Stimulated activated CD4-positive, alpha-beta T cell treated with anti-CD3 and anti-CD28 coated beads, Interleukin-1b, Interleukin-23, amount 100 ng/mL, for 24 hours (primary cell): ENCODE data around the gene TTYH1.

Experiments used
- DNase-seq, 4 experiments: peaks; one replicate each; pipeline ENCODE4 v3.0.0-alpha.2; 2020; ENCODE audit warnings: low read depth in 4 of 4, low spot score in 1 of 4

The TTYH1 gene

DNA sequence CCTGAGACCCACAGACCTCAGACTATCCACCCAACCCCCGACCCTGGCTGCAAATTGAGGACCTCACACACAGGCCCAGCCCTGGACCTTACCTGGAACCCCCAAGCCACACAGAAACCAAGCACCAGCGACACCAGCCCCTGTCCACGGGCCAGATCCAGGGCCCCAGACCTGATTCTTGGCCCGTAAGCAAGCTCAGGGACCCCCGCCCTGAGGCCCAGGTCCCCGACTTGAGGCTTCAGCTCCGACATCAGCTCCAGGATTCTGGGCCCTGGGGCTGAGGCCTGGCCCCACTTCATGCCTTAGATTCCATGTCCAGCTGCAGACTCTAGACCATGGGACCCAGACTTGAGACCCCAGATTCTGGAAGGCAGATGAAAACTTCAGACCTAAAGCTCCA, 6.3 kb downstream of the TTYH1 start:
- no peak for DNase-seq

DNA sequence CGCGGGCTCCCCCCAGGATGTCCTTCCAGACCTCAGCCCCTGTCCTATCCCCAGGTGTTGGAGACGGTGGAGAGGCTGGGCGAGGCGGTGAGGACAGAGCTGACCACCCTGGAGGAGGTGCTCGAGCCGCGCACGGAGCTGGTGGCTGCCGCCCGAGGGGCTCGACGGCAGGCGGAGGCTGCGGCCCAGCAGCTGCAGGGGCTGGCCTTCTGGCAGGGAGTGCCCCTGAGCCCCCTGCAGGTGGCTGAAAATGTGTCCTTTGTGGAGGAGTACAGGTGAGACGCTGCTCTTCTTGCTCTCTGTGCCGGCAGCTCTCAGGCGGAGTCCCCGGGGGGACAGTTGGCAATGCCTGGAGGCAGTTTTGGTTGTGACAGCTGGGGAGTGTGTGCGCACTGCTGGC, 6.9 kb downstream of the TTYH1 start:
- DNase-seq, result no peak

DNA sequence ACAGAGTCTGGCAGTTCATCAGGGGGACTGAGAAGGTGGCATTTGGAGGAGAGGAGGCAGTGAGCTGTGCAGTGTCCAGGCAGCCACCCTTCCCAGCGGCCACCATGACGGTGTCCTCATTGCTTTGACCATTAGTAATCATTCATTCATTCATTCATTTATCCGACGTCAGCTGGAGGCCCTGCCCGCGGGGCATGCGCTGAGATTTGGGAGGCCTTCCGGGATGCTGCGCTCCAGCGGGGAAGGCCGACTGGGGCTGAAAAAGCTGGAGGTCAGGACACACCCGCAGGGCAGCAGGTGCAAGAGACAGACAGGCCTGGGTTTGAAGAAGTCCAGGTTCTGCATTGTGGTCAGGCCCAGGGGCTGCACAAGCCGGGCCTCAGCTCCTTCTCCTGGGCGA, 8.9 kb downstream of the TTYH1 start:
- no peak for DNase-seq

DNA sequence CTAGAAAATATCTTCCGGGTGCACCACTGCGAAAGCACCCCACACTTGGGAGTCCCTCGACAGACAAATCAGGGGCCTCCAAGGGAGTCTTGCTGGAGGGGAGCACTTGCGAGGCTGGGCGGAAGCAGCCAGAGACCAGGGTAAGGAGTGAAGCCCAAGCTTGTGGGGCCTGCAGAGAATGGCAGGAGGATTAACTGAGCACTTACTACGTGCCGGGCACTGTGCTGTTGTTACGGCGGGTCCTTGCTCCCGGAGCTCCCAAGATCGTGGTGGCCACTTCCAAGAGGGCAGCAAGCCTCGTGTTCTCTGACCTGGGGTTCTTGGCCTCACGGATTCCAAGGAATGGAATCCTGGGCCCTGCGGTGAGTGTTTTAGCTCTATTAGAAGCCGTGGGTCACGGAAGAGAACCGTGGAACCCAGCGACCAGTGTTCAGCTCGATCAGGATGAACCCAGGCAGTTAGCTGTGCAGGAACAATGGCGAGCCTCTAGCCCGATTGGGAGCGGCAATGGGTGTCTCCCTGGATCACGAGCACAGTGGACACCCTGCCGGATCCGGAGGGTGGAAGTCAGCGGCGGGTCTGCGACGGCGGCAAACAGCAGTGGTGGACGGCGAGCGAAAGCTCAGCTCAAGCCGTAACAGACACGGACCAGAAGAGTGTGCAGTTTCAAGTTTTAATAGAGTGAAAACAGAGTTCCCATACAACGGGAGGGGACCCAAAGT, 9.6 kb downstream of the TTYH1 start:
- DNase-seq, result no peak

DNA sequence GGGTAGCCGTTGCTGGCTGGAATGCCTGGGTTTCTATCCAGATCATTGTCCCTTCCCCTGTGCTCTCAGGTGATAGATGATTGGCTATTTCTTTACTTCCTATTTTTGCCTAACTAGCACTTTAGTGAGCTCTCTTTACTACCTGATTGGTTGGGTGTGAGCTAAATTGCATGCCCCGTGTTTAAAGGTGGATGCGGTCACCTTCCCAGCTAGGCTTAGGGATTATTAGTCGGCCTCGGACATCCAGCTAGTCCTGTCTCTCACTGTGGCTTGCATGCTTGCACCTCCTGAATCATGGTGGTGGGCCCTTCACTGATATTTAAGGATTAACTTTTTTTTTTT, 10.1 kb downstream of the TTYH1 start:
- no peak for DNase-seq

DNA sequence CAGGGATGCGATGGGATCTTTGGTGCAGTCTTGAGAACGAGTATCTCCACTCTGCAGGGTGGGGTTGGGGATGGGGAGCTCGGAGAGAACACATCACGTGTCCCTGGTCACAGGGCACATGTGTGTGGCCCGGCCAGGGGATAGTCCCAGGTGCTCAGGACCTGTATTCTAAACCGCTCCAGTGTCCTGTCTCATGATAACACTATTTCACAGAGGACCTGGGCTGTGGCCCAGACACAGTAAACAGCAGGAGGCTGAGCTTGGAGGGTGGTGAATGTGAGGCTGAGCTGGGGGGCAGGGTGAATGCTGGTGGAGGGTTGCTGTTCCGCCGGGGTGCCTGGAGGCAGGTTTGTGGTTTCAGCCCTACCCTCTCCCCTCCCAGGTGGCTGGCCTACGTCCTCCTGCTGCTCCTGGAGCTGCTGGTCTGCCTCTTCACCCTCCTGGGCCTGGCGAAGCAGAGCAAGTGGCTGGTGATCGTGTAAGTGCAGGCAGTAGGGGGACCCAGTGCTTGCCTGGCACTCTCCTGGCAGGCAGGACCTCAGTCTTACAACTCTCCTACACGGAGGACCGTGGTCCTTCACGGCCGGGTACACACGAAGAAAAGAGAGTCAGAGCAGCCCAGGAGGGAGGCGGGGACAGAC, 11.1 kb downstream of the TTYH1 start:
- no peak for DNase-seq

DNA sequence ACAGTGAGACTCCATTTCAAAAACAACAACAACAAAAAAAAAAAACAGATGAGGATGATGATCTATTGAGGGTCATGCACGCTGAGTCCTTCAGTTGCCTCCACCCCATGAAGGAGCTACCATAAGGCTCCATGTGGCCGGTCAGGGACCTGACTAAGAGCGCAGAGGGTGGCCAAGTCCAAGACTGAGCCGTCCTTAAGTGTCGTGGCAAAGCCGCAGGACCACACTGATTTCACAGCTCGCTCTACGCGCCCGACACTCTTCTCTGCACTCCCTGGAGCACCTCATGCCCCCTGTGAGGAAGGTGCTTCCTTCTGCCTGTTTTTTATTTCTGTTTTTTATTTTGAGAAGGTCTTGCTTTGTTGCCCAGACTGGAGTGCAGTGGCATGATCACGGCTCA, 12.3 kb downstream of the TTYH1 start:
- no peak for DNase-seq

DNA sequence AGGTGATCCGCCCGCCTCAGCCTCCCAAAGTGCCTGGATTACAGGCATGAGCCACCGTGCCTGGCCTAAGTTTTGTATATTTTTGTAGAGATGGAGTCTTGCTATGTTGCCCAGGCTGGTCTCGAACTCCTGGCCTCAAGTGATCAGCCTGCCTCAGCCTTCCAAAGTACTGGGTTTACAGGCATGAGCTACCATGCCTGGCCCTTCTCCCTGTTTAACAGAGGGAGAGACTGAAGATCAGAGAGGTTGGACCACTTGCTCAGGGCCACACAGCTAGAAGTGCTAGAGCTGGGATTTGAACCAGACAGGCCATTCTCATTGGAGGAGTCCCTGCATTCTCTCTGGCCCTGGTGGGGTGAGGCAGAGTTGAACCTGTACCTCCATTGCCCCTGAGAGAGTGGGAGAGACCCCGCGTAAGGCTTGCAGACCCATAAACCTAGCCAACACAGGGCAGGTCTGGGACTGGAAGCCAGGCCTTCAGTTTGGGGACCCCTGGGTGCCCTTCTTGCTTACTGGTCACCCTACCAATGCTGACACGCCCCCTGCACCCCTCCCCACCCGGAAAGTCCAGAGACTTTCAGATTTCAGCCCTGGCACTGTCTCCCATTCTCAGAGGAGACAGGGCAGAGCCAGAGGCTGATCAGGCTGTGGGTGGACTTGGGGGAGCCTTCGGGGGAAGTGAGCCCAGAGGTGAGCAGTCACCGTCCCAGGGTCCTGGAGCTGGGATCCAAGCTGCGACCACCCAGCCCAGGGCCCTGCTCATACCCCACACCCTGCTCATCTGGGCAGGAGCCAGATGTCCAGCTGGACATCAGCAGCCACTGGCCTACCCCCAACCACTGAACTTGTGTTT, 13.3 kb downstream of the TTYH1 start:
- DNase-seq, result no peak

DNA sequence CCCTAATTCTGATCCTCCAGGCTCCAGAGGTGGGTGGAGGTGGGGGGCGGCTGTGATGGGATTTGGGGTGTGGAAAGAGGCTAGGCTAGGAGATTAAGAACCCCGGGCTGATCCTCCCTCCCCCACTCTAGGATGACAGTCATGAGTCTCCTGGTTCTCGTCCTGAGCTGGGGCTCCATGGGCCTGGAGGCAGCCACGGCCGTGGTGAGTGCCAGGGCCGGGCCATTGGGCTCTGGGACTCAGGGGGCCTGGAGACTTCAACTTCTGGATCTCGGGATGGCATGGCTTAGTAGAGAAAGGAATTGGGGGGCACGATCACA, 13.9 kb downstream of the TTYH1 start:
- DNase-seq, result no peak

DNA sequence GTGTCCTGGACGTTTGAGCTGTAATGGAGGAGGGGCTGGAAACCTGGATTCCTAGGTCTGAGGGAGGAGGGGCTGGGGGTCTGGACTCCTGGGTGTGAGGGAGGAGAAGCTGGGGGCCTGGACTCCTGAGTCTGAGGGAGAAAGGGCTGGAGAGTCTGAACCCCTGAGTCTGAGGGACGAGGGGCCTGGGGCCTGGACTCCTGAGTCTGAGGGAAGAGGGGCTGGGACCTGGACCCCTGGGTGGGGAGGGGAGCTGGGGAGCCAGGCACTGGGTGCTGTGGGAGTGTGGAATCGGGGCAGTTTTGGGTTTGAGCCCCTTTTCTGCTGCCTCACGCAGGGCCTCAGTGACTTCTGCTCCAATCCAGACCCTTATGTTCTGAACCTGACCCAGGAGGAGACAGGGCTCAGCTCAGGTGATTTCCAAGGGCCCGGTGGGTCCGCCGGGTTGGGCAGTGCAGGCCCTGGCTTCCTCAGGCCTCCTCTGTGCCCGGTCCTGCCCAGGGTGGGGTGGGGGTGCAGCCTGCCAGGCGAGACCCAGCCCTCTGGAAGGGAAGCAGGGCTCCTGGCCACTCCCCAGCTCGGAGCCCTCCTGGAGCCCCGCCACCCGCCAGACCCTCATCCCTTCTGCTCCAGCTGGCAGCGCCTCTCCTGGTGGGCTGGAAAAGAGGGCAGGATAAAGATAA, 14.4 kb downstream of the TTYH1 start:
- no peak for DNase-seq

DNA sequence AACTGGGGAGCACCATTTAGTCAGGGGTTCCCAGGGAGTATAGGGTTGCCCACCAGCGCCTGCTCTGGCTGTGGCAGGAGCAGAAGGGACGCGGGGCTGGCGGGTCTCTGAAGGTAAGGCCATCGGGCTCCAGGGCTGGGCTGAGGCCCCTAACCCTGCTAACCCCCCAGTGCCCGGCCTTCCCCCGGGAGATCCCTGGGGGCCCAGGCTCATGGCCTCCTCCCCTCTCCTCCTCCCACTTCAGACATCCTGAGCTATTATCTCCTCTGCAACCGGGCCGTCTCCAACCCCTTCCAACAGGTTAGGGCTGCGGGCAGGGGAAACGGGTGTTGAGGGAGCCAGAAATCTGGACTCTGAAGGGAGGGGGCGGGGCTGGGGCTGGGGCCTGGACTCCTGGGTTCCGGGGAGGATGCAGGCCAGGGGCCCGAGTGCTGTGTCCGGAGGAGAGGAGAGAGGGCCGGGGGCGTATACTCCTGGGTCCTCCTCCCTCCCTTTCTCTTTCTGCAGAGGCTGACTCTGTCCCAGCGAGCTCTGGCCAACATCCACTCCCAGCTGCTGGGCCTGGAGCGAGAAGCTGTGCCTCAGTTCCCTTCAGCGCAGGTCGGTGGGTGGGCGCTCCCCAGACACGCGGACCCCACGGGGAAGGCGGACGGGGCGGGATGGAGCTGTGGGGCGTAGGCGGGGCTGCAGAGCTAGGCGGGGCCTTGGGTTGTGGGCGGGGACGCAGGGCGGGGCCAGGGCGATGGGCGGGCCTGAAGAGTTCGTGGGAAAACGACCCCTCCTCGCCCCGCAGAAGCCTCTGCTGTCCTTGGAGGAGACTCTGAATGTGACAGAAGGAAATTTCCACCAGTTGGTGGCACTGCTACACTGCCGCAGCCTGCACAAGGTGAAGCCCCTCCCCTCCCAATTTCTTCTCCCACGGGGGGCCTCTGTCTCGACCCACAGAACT, 15.3 kb downstream of the TTYH1 start:
- DNase-seq, result peak in 3 of 4 experiments; percentile 18 to 40 (median 36)

DNA sequence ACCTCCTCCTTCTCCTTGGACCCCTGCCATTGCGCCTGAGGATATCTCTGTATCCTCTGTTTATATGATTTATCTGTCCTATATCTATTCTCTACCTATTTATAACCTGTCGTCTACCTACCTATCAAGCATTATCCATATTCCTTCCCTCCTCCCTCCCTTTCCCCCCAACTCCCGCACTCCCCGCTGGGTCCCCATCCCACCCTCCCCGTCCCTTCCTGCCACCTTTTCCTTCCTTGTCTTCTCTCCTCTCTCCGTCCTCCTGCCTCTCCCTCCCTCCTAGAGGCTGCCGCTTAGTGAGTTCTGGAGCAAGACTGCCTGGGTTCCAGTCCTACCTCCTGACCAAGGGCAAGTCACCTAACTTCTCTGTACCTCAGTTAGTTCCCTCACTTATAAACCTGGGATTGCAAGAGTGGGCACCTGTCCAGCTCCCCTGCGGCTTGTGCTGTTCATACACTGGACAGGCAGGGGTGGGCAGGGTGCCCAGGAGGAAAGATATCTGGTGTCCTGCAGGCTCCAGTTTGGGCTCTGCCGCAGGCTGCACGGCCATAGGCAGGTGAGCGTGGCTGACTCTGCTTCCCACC, 16.1 kb downstream of the TTYH1 start:
- DNase-seq, result no peak

DNA sequence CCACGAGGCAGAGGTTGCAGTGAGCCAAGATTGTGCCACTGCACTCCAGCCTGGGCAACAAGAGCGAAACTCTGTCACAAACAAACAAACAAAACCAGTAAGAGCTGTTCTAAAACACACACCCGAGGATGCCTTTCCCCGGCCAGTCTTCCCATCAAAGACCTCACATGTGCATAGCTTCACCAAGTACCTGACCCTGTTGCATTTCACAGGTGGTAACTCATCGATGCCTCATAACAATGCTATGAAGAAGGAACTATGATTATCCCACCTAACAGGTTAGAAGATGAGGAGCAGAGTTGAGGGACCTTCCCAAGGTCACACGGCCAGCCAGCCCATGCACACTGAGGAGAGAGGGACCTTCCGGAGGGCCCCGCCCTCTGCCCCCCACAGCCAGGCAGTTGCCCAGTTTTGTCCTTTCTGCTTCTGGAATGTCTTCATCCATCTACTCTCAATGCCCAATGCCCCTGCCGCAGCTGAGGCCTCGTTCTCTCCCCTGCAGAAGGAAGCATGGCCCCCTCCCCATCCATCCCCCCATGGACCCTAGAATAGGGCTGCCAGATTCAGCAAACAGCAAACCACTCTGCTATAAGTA, 17.0 kb downstream of the TTYH1 start:
- DNase-seq, result no peak

DNA sequence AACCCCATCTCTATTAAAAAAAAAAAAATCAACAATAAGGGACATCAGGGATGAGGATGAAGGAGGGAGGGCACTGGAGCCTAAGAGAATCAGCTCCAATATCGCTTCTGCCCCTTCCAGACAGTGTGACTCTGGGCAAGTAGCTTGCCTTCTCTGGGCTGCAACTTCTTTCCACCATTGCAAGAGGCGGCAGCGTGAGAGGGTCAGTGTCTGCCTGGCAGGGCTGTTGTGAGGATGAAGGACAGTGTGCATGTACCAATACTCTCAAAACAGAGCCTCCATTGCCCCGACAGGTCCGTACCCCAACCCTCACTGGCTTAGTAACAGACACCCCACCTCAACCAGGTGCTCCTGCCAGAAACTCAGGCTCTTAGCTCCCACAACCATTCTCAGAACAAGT, 18.4 kb downstream of the TTYH1 start:
- no peak for DNase-seq

DNA sequence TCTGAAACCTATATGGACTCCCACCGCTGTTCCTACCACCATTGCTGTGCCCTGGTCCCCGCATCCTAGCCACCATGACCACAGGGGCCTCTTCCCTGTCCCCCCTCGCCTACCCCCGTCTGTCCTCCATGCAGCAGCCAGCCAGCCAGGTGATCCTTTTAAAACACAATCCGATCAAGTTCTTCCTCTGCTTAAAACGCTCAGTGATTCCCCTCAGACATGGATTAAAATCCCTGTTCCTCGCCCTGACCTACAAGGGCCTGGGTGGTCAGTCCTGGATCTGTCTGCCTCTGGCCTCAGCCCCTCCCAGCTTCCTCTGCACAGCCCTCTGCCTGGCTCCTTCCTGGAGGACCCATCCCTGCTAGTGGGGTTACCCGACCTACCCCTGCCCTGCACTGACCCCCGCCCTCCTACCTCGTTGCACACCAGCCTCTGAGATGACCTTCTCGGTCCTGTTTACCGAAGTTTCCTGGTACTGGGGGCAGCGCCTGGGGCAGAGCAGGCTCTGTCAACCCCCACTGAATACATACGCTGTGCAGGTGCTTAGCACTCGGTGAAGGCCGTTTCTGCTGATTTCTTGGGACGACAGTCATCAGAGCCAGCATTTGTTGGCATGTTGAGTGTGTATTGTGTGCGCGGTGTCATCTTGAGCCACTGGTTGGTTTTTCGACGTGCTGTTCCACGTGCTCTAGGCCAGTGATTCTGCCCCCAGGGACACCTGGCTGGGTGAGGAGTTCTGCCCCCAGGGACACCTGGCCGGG, 19.0 kb downstream of the TTYH1 start:
- DNase-seq, result no peak

DNA sequence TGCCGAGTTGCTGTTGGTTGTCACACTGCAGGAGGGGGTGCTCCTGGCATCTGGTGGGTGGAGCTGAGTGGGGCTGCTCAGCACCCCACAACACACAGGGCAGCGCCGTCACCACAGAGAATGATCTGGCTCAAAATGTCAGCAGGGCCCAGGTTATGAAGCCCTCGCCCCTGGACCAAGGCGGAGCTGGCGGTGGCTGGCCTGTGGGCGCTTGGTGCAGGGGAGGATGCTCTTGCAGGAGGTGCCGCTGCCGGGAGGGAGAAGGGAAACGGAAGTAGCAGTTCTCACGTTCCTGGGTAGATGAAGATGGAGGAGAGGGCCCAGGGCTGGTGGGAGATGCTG, 19.6 kb downstream of the TTYH1 start:
- DNase-seq, result no peak

DNA sequence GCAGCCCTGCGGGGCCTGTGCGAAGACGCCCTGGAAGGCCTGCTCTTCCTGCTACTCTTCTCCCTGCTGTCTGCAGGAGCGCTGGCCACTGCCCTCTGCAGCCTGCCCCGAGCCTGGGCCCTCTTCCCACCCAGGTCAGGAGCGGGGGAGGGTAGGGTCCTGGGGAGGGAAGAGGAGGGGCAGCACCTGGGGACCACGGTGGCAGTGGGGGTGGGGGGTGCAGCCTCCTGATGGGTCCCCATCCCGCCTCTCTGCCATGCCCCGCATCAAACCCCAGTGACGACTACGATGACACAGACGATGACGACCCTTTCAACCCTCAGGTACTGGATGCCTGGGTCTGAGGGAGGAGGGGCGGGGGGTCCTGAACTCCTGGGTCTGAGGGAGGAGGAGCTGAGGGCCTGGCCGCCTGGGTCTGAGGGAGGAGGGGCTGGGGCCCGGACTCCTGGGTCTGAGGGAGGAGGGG, 20.3 kb downstream of the TTYH1 start:
- no peak for DNase-seq

DNA sequence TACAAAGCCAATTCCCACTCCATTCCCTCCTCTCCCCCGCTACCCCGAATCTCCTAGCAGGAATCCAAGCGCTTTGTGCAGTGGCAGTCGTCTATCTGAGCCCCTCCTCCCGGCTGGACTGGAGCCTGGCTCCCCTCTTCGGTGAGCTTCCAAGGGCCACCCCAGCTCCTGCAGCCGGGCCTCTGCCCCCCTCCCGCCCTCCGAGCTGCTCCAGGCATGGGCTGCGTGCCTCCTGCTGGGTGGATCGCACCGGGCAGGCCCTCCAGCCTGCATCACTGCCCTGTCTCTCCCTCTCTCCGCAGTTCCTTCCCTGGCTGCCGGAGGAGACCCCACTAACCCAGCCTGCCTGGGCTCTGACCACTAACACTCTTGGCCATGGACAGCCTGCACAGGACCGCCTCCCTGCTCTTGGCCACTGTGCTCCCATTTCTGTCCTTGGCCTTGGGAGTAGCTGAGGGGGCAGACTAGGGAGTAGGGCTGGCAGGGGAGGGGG, 20.8 kb downstream of the TTYH1 start:
- DNase-seq, result no peak

DNA sequence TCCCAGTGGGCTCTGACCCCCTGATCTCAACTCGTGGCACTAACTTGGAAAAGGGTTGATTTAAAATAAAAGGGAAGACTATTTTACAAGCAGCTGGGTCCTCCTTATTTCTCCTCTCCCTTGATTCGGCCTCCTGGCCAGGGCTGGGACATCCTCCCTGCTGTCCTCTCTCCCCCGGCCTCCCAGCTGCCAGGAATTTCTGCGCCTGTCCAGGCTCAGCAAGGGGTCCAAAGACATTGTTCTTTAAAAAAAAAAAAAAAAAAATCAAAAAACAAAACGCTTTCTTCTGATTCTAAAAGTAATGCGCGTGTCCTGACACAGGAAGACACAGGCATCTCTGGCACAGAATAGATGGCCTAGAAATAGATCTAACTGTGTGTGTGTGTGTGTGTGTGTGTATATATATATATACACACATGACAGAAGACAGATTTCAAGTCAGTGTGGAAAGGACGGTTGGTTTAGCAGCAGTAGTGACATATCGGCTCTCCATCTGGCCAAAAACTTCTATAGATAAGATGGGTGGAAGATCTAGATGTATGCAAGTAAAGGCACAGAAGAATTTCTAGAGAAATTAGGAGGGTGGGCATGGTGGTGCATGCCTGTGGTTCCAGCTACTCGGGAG, 21.5 kb downstream of the TTYH1 start:
- no peak for DNase-seq
